C4-2B (cell line): ENCODE measurements around the gene HOXD11.

ENCODE experiments used
- H3K27ac ChIP-seq: fragments of 450-650 bp; 2 replicates; pipeline ENCODE4 v1.5.1; 2017
- ZFX ChIP-seq: fragments of 450-650 bp; IDR thresholded peaks from 2 replicates; pipeline ENCODE4 v1.6.1; 2017
- TF ChIP-seq, protein P1 (sequence below): fragments of 450-650 bp; conservative IDR thresholded peaks from 2 replicates; pipeline ENCODE4 v1.5.1; 2017; ENCODE audit warnings: mild to moderate bottlenecking

HOXD11 gene

DNA sequence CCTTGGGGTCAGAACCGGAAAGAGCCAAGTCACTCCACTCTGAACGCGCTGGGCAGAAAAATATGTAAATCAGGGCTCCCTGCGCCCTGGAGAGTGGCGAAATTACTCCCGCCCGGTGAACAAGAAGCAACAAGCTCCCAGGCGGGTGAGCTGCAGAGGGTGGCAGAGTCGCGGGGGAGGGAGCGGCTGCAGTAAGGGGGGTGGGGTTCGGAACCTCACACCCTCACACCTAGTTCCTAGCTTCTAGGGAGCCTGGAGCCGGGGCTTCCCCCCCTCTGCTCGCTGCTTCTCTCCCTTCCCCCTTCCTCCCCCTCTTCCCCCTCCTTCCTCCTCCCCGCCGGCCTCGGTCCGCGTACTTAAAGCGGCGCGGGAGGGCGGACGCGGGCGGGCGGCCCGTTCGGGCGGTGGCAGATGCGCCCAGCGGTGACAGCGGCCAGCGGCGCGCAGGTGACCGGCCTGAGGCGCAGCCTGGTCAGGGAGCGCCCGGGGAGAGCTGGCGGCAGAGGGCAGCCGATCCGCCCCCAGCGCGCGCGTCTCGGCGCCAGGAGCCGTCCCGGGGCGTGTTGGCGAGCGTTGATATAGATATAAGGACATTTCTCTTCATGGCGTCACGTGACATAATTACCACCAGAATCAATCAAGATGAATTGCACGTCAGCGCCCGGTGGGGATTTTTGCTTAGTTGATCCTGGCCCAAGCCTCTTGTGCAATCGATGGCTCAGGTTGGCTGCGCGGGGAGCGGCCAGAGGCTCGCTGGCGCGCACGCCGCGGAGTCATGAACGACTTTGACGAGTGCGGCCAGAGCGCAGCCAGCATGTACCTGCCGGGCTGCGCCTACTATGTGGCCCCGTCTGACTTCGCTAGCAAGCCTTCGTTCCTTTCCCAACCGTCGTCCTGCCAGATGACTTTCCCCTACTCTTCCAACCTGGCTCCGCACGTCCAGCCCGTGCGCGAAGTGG lies at the start of gene HOXD11:
Gene HOXD11 (plus strand): TSS at position 700 of the 959 bp plus-strand sequence. CDS start 76 bp downstream, at position 776.
- no peak within 1 kb of the TSS for H3K27ac ChIP-seq

DNA sequence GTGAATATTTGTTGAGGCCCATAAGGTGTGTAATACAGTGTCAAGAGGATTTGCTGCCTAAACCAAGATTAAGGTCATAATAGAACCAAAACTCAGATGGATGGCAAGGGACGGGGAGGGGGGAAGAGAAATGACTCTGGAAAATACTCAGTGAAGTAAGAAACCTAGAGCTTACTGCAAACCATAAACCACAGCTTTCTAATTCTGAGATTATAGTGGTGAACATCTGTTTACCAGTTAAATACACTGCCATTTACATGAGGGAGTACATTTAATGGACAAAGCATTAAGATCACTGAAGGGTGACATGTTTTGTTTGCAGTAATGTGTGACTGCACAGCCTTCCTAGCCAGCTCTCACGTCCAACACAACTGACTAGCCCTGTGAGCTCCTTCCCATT lies 43.1 kb upstream of the HOXD11 start:
- no peak for TF ChIP-seq ZFX
- TF ChIP-seq, protein P1, sequence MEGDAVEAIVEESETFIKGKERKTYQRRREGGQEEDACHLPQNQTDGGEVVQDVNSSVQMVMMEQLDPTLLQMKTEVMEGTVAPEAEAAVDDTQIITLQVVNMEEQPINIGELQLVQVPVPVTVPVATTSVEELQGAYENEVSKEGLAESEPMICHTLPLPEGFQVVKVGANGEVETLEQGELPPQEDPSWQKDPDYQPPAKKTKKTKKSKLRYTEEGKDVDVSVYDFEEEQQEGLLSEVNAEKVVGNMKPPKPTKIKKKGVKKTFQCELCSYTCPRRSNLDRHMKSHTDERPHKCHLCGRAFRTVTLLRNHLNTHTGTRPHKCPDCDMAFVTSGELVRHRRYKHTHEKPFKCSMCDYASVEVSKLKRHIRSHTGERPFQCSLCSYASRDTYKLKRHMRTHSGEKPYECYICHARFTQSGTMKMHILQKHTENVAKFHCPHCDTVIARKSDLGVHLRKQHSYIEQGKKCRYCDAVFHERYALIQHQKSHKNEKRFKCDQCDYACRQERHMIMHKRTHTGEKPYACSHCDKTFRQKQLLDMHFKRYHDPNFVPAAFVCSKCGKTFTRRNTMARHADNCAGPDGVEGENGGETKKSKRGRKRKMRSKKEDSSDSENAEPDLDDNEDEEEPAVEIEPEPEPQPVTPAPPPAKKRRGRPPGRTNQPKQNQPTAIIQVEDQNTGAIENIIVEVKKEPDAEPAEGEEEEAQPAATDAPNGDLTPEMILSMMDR = no peak
- no peak overlapping the region for H3K27ac ChIP-seq

More for the DNA sequence above, at the start of gene HOXD11:
- TF ChIP-seq ZFX = no peak
- TF ChIP-seq, protein P1 = no peak

DNA sequence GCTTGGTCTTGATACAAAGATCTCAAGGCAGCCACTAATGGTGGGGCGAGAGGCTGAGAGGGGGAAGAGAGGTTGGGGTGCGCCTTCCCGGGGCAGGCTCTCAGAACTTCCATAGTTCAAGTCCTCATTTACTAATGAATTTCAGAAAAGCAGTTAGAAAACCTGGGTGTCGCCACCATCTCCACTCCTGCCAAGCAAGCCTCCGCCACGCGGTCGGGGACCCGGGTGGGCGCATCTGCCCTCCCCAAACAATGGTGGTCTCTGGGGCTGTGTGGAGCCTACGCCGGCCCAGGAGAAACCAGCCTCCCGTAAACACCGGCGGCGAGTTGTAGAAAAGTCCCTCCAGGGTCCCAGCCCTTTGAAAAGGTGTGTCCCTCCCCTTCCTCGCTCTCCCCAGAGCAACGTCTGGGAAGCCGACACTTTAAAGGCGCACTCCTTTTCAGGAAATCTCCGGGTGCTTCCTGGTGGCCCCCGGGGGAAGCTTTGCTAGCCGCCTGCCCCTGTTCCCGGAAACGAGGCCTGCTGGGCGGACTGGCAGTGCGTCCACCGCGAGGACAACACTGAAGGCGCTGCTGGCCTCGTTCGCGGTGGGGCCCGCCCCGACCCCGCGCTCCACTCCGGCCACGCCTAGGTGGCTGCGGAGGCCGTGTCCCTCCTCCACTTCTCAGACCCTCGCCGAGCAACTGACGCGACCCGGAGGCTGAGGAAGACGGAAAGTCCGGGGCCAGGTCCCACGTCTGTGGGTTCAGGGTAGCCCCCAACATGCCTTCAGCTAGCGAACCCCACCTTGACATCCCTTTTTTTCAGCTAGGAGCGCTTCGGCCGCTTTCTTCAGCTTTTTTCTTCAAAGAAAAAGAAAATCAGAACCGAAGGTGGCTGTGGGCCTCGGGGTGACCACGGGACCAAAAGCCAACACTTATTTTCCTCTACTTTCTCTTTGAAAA lies 40.2 kb upstream of the HOXD11 start:
- H3K27ac ChIP-seq = no peak overlapping the region
- TF ChIP-seq, protein P1 = no peak
- no peak for TF ChIP-seq ZFX

DNA sequence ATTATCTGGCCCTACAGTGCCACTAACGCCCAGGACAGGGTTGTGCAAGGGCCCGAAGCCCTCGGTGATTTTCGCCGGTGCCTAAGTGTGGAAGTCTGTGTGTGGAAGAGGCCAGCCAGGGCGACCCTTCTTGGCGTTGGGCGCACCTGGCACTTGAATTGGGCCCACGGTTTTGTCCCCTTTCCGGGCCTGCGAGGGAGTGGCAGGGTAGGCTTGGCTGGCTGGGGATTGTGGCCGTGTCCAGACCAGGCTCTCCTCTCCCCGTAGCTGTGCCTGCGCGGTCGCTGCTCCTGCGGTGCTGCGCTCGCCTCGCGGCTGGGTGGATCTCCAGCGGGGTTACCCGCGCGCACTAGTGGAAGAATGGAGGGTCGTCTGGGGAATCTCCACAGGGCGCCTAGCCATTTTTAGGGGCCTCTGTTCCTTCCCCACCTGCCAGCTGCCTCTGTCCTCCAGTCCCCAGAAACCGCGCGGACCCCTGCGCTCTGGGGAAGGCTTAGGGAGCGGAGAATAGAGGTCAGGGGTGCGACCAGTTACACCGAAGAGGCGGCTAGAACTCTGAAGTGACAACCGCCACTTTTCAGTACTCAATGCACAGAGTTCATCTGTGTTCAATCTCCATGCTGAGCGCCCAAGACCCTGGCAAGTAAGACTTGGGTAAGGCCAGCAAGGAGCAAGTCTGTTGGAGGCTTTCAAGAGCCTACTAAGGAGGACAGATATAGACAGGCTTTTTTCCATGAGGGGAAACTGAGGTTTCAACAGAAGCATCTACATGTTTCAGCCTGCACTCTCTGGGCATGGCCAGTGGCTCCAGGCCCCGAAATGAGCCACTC lies 39.3 kb upstream of the HOXD11 start:
- TF ChIP-seq ZFX = no peak
- TF ChIP-seq, protein P1 = no peak

DNA sequence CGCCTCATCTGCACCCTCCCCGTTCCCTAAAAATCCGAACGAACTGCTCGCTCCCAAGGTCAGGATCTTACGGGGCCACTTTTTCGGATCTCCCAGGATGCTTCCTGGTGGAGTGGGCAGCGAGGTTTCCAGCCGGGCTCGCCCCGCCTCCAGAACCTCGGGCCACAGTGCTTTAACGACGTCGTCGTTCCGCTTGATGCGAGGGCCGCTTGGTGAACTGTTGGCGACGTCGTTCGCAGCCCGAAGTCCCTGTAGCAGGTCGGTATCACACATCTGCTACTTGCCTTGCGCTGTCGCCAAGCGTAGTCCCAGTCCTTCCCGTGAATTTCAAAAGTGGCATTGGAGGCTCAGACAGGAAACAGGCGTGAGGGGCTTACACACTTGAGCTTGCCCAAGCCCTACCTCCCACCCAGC lies 38.7 kb upstream of the HOXD11 start:
- TF ChIP-seq, protein P1 = no peak
- no peak for TF ChIP-seq ZFX
- no peak overlapping the region for H3K27ac ChIP-seq

More for the DNA sequence above, 39.3 kb upstream of the HOXD11 start:
- H3K27ac ChIP-seq = no peak overlapping the region

DNA sequence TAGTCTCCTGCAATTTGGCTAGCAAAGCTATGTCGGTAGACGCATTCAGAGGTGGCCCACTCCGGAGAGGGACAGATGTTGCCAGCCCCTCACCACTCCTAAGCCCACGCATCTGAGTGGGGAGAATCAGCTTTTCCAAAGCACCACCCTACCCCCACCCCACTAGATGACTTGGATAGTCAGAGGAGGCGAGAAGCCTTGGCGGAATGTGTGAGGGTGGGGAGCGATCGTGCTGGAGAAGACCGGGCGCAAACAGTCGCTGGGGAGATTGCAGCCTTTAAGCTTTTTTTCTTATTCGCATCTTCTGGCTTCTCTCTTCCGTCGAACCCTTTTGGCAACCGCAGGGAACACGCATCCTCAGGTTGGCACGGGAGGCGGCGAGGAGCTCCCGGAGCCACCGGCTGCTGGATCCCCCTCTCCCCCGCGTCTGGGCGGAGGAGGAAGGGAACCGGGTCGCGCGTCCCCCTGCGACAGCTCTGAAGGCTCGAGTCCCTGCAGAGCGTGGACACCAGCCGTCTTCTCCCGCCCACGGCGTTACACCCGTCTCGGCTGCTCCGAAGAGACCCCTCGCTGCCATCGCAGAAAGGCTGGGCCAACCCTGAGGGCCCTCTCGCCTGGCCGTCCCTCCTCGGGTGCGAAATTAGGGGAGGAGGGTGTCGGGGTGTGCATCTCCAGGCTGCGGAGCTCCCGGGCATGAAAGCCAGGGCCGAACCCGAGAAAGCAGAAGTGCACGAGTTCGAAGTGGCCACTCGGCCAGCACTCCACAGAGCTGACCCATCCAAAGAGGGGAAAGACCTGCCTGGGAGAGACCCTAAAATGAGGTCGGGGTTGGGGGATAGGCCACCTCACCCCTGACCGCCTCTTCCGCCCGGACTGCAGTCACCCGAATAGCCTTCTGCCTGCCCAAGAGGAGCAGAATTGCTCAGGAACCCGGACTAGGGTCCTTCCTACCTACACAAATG lies 35.5 kb upstream of the HOXD11 start:
- H3K27ac ChIP-seq = no peak overlapping the region
- no peak for TF ChIP-seq ZFX
- TF ChIP-seq, protein P1 = no peak
